DMS153 treated with DMSO at 0.1 percent for 48 hours (cell line): Measurements from ENCODE around the gene DSG2.
"Not testable (repeated sequence)": the region's sequence is repeated elsewhere in the genome, so short reads cannot be mapped to it uniquely, and the experiment has no call there.

Experiments
- DNase-seq: peaks from one replicate; lab custom pipeline; 2025; ENCODE audit not compliant: unreplicated experiment; lab: John Stamatoyannopoulos, UW

DSG2 gene

DNA sequence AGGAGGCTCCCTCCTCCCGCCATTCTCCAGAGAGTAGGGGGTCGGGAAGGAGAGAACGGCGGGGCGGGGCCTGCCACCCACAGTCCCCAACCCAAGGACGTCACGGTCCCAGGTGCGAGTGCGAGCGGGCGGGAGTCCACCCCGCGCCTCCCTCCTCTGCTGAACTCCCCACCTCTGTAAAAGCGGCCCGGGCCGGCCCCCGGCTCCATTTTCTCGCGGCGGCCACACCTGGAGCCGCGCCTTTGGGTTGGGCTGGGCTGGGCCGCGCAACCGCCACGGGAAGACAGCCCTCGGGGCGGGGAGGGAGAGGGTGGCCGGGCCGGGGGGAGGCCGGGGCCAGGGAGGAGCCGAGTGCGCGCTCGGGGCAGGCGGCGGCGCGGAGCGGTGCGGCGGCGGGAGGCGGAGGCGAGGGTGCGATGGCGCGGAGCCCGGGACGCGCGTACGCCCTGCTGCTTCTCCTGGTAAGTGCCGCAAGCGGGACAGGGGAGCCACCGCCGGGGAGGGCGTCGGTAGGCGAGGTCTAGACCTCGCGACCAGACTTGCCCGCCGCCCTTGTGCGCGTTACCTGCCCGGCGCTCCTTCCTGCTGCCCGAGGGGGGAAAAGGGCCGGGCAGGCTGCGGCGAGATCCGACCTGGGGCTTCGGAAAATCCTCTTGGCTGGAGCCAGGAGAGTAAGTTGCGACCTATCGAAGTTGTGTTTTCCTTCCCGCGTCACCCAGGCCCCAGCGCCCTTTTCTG lies at the start of gene DSG2:
DSG2 (plus strand) TSS at position 342 of the 738 bp plus-strand sequence; CDS start at position 417, 75 bp downstream.
- DNase-seq = no peak

DNA sequence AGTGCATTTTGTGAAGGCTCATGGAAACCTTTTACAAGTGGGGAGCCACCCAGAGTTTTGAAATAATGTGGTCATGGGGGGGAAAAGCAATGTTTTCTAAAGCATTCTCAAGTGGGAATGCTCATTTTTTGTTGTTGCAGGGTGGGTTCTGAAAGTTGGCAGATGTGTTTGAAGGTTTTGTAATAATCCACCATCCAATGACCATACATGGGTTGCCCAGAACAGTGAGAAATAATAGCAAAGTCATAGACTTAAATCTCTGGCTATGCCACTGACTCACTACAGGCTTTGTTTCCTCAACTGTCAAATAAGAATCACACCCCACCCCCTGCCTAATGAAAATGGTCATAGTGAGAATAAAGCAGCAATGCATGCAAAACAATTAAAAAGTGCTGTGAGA lies 47.6 kb upstream of the DSG2 start:
- no peak for DNase-seq

DNA sequence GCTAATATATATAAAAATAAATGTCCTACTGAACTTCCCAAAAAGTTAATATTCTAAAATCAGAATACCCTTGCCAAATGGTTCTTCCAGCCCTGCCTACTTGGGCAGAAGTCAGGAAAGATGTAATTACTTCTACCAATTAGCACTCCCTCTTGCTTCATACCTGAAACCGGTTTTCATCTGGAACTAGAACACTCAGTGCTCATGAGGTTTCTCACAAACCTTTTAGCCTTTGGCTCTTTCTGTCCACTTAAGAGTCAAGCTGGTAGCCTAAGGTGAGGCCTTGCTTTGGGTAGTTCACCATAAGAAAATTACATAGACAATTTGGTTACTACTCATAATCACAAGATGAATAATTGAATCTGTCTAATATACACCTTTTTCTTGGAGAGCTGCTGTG lies 46.4 kb upstream of the DSG2 start:
- DNase-seq = no peak

DNA sequence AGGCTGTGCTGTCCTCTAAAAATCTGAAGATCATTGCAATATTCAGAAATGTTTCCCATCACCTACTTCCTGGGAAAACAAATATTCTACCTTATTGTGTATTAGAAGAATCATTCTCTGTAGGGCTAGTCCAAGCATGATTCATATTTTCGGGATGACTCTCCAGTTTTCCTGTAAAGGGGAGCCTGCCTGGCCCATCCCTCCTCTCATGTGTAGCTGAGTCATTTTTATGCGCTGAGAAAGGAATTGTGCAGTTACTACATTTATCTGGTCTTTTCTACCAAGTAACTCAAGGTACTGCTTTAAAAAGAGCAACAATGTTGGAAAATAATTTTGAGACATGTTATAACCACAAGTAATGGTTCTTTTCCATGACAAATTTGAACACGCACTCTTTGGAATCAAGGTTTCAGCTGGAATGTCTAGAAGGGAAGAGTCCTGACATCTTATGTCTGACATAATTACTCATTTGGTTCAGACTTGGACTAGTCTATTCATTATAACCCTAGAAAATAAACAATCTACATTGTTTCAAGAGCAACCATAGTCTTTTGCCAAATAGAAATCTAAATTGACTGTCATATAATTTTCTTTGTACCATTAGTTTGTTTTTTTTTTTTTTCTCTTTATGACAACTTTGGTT lies 43.8 kb upstream of the DSG2 start:
- no peak for DNase-seq

DNA sequence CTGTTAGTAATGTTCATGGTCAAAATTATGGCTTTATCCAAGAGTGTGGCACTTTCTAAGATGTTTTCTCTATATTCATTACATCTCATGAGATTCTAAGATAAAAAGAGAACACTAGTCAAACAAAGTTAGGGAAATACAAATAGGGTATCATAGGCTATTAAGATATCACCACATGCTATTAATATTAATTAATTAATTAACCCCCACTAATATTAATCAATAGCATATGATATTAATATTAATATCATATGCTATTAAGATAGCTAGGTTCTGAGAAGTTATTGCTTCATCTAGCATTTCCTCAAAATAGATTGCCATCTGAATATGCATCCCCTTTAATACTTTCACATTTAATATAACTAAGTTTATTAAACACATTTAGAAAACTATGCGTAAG lies 28.3 kb upstream of the DSG2 start:
- no peak for DNase-seq

DNA sequence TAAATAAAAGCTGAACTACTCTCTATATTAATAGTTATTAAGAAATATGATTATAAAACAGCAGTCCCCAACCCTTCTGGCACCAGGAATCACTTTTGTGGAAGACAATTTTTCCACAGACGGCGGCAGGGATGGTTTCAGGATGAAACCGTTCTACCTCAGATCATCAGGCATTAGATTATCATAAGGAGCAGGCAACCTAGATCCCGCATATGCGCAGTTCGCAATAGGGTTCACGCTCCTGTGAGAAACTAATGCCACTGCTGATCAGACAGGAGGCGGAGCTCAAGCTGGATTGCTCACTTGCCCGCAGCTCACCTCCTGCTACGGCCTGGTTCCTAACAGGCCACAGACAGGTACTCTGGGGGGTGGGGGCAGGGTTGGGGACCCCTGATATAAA lies 19.3 kb upstream of the DSG2 start:
- DNase-seq = no peak

DNA sequence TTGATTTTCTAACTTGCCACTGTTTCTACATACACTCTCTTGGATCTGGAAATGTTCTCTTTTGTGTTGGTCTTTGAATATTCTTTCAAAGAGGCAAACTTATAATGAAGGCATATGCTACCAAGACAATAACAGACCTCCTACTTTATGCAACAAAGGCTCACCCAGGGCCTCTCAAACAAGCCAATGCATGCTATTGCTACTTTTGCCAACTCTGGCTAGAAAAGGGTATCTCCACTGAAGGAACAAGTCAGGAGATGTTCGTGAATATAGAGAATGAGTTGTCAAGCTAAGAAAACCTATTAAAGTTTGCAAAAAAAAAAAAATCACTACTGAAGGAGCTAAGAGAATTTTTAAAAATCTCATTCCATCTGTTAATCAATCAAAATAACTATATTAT lies 15.9 kb upstream of the DSG2 start:
- no peak for DNase-seq

DNA sequence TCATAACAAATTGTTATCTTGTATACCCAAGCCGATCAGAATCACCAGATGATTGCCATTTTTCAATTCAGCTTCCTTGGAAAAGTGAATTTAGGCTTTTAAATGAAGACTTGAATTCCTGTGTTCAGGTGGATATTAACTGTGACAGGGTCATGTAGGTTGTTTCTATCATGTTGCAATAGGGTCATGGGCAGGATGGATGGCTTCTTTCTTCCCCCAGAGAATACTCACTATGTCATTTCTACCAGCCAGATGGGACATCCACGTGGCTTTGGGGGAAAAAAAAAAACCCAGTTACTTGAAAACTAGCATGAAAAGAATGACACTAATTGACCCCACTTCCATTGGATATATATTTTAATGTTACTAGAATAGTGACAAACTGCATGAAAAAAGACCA lies 14.6 kb upstream of the DSG2 start:
- DNase-seq = no peak

DNA sequence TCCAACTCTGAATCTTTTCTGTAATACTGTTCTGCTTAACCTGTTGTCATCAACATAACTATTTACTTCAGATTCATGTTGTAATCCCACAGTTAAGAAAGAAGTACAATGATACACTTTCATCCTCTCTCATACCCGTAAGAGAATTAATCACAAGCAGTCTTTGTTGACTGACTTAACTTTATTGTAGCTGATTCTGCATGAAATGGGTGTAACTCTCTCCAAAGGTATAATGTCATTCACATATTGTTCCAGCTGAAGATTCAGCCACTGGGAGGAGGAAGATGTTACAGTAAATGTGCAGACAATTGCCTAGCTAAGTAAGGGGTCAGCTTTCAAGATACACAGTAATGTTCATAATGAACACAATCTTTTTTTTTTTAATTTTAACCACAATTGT lies 13.5 kb upstream of the DSG2 start:
- DNase-seq = no peak

DNA sequence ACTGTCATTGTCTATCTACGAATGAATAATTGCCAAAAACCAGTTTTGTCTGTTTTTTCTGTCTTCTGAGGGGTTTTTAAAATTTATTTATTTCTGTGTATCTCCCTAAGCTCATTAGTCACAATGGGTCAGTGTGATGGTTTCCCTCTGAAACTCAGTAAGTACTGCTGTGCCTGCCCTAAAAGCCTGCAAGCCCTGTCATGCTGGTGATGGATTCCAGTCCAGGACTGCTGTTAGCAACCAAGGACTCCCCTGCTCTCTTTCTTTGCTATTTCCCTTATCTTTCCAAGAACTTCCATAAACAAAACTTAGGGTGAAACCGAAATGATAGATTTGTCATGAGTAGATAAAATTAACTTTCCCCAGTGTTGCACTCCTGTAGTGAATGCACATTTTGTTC lies 11.8 kb upstream of the DSG2 start:
- no peak for DNase-seq

DNA sequence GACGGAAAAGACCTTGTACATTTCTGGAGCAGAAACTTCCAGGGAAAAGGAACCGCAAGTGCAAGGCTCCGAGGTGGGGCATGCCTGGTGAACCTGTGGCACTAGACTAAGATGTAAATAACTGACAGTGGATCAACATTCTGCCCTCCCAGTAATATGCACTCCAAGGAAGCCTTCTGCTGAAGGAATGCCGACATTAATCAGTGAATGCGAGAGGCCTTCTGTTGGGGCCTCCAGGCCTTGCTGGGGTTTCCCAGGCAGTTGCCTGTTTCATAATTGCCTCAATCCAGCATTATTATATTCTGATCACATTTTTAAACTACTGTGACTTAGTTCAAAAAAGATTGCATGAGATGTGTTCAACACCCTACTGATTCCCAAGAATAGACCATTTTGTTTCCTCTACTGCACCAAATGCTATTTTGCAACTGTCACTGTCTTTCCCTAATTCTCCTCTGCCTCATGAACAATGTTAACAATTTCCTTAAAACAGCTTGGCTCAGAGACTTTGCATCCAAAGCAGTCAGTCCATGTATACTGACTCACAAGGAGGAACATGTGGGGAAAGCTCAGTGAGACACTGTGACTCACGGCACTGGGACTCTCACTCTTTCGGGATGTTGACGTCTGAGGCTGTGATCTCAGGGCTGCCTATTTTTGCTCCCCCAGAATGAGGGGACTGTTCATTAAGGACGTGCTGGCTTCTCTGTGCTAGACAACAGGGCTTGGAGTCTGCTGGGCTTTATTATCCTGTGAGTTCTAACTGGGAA lies 10.5 kb upstream of the DSG2 start:
- DNase-seq = no peak

DNA sequence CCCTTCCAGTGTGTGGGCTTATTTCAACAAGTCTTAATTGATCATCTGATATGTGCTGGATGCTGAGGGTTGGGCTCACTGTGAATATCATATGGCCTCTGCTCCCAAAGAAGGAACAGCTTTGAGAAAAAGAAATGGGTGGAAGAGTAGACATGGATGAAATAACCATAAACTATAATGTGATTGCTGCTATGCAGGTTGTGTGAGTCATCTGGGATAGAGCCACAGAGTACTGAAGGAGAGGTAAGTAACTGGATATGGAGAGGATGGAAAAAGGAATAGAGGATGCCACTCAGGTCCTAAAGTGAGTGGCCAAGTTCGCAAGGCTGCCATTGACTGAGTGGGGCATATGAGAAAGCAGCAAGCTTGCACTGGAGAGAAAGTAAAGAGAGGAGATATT lies 8.7 kb upstream of the DSG2 start:
- DNase-seq = no peak

DNA sequence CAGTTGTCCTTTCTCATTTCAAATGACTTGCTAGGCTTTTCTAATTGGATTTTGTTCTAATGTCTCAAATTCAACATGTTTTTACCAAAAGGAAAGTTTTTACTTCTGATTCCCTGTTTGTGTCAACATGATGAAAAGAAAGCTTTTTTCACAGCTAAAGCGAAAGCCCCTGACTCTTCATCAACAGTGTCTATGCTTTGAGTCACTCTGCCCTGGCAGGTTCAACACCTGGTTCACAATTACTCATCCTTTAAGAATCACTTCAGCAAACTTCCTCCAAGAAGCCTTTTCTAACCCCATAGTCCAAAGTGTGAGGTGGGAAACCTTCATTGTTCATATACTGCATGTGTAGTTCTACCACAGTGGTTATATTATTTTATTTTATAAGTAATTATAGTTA lies 7.6 kb upstream of the DSG2 start:
- DNase-seq = no peak

DNA sequence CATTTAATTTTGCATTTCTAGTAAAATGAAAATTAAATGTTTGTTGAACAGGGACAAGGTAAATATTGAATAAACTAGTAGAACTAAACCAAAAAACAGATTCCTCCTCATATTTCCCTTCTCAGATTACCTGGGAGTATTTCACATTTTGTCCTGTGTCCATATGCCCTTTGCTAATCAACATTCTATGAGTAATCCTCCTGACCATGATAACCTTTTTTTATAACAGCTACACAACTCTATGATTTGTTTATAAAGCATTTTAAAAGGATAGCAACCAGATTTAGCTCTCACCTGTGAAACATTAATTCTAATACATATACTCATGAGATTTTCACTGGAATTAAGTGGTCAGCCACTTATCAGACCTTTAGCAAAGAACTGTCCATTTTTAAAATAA lies 7.1 kb upstream of the DSG2 start:
- no peak for DNase-seq

DNA sequence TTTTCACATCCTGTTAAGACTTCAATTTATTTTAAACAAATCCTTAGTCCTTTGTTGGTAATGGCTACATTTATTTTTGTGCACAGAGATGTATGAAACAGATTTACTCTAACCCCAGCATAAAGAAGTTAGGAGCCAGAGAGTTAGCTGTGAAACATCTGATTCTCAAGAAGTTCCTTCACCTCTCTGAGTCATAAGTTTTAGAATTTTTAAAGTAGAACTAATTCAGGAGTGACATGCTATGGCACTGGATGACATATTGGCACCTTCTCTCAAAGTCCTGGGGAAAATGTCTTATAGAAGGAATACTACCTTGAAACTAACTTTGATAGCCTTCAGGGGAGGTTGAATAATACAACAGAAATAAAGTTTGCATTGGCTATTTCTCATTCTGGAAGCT lies 6.4 kb upstream of the DSG2 start:
- DNase-seq = no peak

DNA sequence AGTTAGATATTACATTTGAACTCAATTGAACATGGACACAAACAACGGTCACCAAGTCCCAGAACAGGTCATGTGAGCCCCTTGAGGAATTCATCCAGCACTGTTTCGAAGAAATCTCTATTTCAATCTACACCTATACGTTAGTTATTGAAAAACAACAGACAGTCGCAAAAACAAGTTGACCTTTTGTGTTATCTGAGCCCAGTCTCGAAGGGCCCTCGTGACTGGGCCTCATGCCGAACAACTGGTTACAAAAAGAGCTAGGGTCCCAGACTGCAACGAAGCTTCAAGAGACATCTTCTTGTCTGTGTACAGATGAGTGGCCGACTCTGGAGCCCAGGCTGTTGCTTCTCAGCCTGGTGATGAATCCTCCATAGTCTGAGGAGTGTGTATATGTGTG lies 5.3 kb upstream of the DSG2 start:
- no peak for DNase-seq

DNA sequence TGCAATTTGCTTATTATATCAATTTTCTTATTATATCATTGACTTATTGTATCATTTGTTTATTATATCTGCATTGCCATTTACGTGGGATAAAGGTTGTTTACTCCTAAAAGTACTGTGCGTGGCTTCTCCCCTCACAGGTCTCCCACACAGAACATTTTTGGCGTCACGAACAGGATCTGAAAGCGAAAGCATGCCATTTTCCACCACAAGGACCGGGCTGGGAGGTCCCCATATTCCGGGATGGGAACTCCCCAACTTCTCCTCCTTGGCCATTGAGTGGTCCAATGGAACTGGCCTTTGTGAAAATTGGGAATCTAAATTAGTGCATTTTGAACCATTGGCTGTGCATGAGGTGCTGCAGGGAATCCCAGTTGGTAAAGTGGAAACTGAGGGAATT lies 4.8 kb upstream of the DSG2 start:
- no peak for DNase-seq

DNA sequence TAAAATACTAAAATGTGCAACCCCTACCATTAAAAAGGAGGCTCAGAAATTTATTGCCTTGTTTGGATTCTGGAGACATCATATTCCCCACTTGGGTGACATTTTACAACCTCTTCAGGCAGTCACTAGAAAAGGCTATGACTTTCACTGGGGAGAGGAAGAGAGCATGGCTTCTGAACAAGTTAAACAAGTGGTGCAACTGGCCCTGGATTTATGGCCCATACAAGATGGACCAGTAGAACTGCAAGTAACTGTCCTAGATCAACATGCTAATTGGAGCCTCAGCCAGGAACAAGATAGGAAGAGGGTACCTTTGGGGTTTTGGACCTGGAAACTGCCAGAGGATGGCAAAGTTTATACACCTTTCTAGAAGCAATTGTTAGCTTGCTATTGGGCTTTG lies 4.0 kb upstream of the DSG2 start:
- no peak for DNase-seq

DNA sequence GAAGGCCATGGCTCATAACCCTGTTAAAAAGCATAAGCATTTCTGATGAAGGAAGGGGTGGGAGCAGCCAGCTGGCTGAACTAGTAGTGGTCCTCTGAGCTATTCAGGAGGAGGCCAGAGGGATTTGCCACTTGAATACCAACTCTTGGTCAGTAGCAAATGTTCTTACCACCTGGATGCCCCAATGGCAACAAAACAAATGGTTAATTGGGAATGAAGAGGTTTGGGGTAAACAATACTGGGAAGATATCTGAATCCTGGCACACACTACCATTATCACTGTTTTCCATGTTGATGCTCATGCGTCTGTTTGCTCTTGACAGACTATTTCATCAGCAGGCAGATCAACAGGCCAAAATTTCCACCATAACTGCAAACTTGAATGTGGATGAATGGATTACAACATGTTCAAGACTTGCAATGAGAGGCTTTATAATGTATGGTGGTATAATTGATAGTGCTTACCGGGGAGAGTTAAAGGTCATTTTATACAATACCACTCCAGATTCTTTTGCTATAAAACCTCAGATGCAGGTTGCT lies 3.2 kb upstream of the DSG2 start:
- DNase-seq = not testable (repeated sequence)

DNA sequence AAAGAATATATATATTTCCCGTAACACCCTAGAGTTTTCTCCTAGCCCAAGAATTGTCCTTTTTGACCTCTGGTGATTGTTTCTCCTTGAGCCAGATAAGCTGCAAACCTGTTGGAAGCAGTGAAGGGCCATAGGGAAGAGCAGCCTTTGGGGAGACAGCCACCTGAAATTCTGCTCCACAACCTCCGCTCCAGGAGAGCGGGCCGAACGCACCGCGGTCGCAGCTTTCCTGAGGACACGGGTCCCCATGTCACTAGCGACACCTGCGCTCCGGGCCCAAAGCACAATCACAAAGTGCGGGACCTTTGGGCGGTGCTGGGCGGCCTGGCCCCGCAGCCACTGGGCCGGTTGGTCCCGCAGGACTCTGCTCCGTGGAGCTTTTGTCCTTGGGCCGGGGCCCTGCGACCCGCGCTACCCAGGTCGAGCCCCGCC lies 557 bp upstream of the DSG2 start:
- no peak for DNase-seq

DNA sequence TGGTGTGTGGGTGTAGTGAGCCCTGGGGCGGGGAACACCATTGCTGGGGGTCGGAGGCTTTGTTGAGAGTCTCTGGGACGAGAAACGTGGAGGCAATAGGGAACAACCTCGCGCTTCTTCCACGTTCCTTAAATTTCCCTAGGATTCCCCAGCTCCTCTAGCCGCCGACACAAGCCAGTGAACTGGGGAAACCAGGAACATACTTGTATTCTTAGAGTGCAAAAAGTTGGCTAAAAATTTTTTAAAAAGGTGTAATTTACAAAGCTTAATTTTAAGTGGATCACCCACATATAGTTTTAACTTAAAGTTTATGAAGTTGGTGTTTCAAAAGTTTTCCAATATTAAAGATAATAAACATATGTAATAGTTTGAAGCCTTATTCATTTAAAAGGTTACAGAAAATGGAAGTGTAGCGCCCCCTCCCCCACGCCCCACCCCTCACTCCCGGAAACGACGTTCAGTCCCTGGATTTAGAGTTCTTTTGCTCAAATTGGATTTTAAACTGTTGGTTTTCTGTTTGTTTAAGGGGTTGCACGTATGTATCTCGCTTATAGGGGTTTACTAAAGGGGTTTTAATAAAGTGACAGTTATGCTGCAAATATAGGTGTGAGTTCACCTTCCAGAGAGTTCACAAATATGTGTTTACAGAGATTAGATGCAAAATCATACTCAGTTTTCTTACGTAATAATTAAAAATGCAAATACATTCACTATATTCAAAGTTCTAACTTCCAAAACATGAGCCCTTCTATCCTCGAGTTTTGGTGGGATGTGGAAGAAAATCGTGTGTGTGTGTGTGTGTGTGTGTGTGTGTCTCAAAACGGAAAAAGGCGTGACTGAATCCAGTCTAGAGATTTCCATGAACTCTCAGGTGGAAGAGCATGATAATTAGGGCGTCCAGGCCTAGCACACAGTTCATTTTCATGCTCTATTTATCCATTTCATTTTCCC lies 872 bp downstream of the DSG2 start:
- DNase-seq = no peak
